Mucosa of descending colon (tissue), 3 donors: Measurements from ENCODE around the gene CD69. TPM values are rescaled to one million over a fixed set of nuclear protein-coding genes. Genes with fewer than 3 reads are reported as not detected.

ENCODE experiments used
- total RNA-seq, 3 donors: library from RNA; stranded (reverse); fragmentation: NEBNext Ultra II Directional in 2 of 3; extraction: Animal tissue kit (Norgen Biotek cat#: 25700) in 2 of 3; gene quantifications; one replicate each; pipeline versions ENCODE4 v1.2.1 to v1.2.4, GENCODE V29; 2021 to 2023
- donor health status: DM: no; HTN: no; CAD: no; lungs with moderate emphysema.
- donor health status: DM: no; HTN: no; CAD: no.
- donor health status: DM: no; HTN: yes; CAD: no.

The CD69 gene
- total RNA-seq, 3 donors from 2014 or later, result 2.4 to 4.7 (median 3.2) TPM

Other genes with a start within 250 kb of the CD69 start
- 1 to 10 TPM; 1.5 to 2.1 (median 1.7) TPM for gene KLRB1, start 153.0 kb downstream of the CD69 start, total RNA-seq
- 10 to 100 TPM in 1 of 3 donors, 1 to 10 TPM in 2; 7.1 to 10.1 (median 7.2) TPM for gene CLEC2D, start 91.2 kb downstream of the CD69 start, total RNA-seq
- gene CLECL1, start 27.8 kb downstream of the CD69 start, total RNA-seq, result under 1 TPM in 2 of 3 donors, not detected in 1; 0.51 to 0.64 TPM
- under 1 TPM; 0.55 to 0.73 (median 0.58) TPM for gene KLRF1, start 66.6 kb upstream of the CD69 start, total RNA-seq
- gene CLEC2B, start 108.5 kb upstream of the CD69 start, total RNA-seq, result 1 to 10 TPM; 3.5 to 7.3 (median 6.5) TPM
- under 1 TPM in 1 of 3 donors, not detected in 2; 0.43 TPM for gene KLRF2, start 120.6 kb upstream of the CD69 start, total RNA-seq
- gene CLEC2A, start 171.5 kb upstream of the CD69 start, total RNA-seq, result not detected
- gene CLEC12A, start 210.5 kb upstream of the CD69 start, total RNA-seq, result 1 to 10 TPM in 1 of 3 donors, under 1 TPM in 2; 0.41 to 2.6 (median 0.89) TPM
- gene CLEC1B, start 238.2 kb upstream of the CD69 start, total RNA-seq, result not detected
- not detected for gene CLEC12B, start 249.7 kb upstream of the CD69 start, total RNA-seq